Activated CD8-positive, alpha-beta T cell treated with anti-CD3 and anti-CD28 coated beads, Interleukin-2, amount 10 ng/mL, durations not matched to agents 7 days and 5 days (primary cell): ENCODE measurements around the gene COX18. TPM values are rescaled to one million over a fixed set of nuclear protein-coding genes. Genes with fewer than 3 reads are reported as not detected.

ENCODE experiments used
- ATAC-seq: fragments of 150-1000 bp; cut with Tn5 transposase; one replicate; pipeline ENCODE4 v1.10.0; 2021; ENCODE audit warnings: moderate library complexity
- CTCF ChIA-PET: fragments of 350-600 bp; sonication (Branson Sonifier 250); formaldehyde crosslinking; loops from one replicate; lab custom pipeline; 2021; ENCODE audit warnings: antibody characterized with exemption; lab: Charles Lee
- POLR2A ChIA-PET: fragments of 350-600 bp; sonication (Branson Sonifier 250); formaldehyde crosslinking; loops from one replicate; lab custom pipeline; 2021; ENCODE audit warnings: antibody characterized with exemption; lab: Charles Lee
- DNase-seq: peaks from one replicate; pipeline ENCODE4 v3.0.0-alpha.2; 2020
- H3K27ac Mint-ChIP-seq: one replicate; pipeline ENCODE4 v1.8.0; 2021; ENCODE audit warnings: mild to moderate bottlenecking, mixed read lengths
- H3K27me3 Mint-ChIP-seq: one replicate; pipeline ENCODE4 v1.8.0; 2021; ENCODE audit warnings: low read depth, mixed read lengths
- H3K36me3 Mint-ChIP-seq: one replicate; pipeline ENCODE4 v1.8.0; 2021; ENCODE audit warnings: low read depth, mixed read lengths
- H3K4me1 Mint-ChIP-seq: one replicate; pipeline ENCODE4 v1.8.0; 2021; ENCODE audit warnings: low read depth, mixed read lengths
- H3K4me3 Mint-ChIP-seq: one replicate; pipeline ENCODE4 v1.8.0; 2021; ENCODE audit warnings: mild to moderate bottlenecking, mixed read lengths
- H3K9me3 Mint-ChIP-seq: one replicate; pipeline ENCODE4 v1.8.0; 2022; ENCODE audit warnings: mixed read lengths; ENCODE audit not compliant: insufficient read depth
- total RNA-seq, 2 experiments: library from RNA; stranded (reverse); gene quantifications; one replicate each; pipeline ENCODE4 v1.2.3, GENCODE V29; 2021

The COX18 gene
- total RNA-seq, 2 experiments from 2014 or later = 14.7 to 15.5 TPM

GRCh38 chr4:73051625-73052024, 17.9 kb downstream of the COX18 start:
- DNase-seq = no peak
- no peak overlapping the region for H3K27ac Mint-ChIP-seq
- H3K9me3 Mint-ChIP-seq = no peaks in the 10 kb centered on the region
- CTCF ChIA-PET = no interaction called here
- no peak for ATAC-seq
- POLR2A ChIA-PET = interaction anchor here (0.6 kb wide), 1 partner anchor 894 kb away, joined by 4 read pairs; no protein-coding TSS in a partner anchor
- H3K36me3 Mint-ChIP-seq = peaks cover 24% of the 10 kb centered on the region
- no peaks in the 10 kb centered on the region for H3K27me3 Mint-ChIP-seq
- H3K4me3 Mint-ChIP-seq = no peak overlapping the region
- H3K4me1 Mint-ChIP-seq = no peaks in the 10 kb centered on the region

DNA sequence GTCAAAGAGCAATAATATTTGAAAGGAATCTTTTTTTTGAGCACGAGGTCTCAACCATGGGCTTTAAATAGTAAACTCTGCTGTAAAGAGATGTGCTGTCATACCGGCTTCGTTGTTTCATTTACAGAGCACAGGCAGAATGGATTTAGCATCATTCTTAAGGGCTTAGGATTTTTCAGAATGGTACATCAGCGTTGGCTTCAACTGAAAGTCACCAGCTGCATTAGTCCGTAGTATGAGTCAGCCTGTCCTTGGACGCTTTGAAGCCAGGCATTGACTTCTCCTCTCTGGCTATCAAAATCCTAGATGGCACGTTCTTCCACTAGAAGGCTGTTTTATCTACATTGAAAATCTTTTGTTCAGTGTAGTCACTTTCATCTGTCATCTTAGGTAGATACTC, 23.6 kb downstream of the COX18 start:
- Mint-ChIP-seq H3K9me3 (no peaks in the 10 kb centered on the region), H3K27me3 (no peaks in the 10 kb centered on the region), H3K4me1 (no peaks in the 10 kb centered on the region), H3K36me3 (no peaks in the 10 kb centered on the region), H3K4me3 (no peak overlapping the region), H3K27ac (no peak overlapping the region)
- CTCF ChIA-PET = interaction anchor here (0.8 to 0.9 kb wide), 2 partner anchors 16 to 21 kb away, joined by 4 read pairs; no protein-coding TSS in a partner anchor
- POLR2A ChIA-PET = no interaction called here
- no peak for DNase-seq
- no peak for ATAC-seq

DNA sequence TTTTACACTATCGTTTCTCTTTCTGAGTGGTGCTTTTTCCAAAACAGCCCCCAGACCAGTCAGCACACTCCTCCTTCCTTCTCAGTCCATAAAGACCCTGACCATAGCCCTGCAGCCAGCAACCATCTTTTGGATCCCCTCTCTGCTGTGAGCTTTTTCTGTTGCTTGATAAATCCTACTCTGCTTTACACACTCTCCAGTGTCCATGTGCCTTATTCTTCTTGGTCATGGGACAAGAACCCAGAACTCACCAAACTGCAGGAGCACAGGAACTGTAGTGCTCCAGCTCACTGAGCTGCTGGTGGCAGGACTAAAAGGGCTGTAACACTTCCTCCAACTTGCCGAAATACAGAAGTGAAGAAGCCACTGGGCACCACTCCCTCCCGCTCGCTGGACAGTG, 32.5 kb downstream of the COX18 start:
- ATAC-seq (no peak), DNase-seq (no peak)
- no peak overlapping the region for H3K27ac Mint-ChIP-seq
- H3K4me3 Mint-ChIP-seq = no peak overlapping the region
- ChIA-PET CTCF (interaction anchor here (1.1 to 1.4 kb wide), 2 partner anchors 218 to 220 kb away, joined by 3 to 4 read pairs; no protein-coding TSS in a partner anchor), POLR2A (no interaction called here)
- H3K27me3 Mint-ChIP-seq = no peaks in the 10 kb centered on the region
- H3K36me3 Mint-ChIP-seq = no peaks in the 10 kb centered on the region
- H3K9me3 Mint-ChIP-seq = no peaks in the 10 kb centered on the region
- H3K4me1 Mint-ChIP-seq = peaks cover 16% of the 10 kb centered on the region

GRCh38 chr4:73036123-73036522, 33.4 kb downstream of the COX18 start:
- ATAC-seq (no peak), DNase-seq (no peak)
- no peak overlapping the region for H3K4me3 Mint-ChIP-seq
- no peak overlapping the region for H3K27ac Mint-ChIP-seq
- POLR2A ChIA-PET = no interaction called here
- H3K9me3 Mint-ChIP-seq = no peaks in the 10 kb centered on the region
- peaks cover 16% of the 10 kb centered on the region for H3K4me1 Mint-ChIP-seq
- CTCF ChIA-PET = no interaction called here
- H3K27me3 Mint-ChIP-seq = no peaks in the 10 kb centered on the region
- H3K36me3 Mint-ChIP-seq = no peaks in the 10 kb centered on the region

DNA sequence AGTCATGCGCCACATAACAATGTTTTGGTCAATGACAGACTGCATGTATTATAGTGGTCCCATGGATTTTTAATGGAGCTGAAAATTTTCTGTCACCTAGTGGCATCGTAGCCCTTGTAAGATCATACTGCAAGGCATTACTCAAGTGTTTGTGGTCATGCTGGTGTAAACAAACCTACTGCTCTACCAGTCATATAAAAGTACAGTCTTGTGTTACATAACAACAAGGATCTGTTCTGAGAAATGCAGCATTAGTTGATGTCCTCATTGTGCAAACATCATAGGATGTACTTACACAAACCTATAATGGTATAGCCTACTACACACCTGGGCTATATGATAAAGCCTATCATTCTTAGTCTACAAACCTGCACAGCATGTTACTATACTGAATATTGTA, 34.6 kb downstream of the COX18 start:
- no peak for DNase-seq
- peaks cover 16% of the 10 kb centered on the region for H3K4me1 Mint-ChIP-seq
- H3K36me3 Mint-ChIP-seq = no peaks in the 10 kb centered on the region
- ChIA-PET POLR2A (no interaction called here), CTCF (no interaction called here)
- H3K27ac Mint-ChIP-seq = no peak overlapping the region
- ATAC-seq = no peak
- H3K4me3 Mint-ChIP-seq = no peak overlapping the region
- no peaks in the 10 kb centered on the region for H3K9me3 Mint-ChIP-seq
- no peaks in the 10 kb centered on the region for H3K27me3 Mint-ChIP-seq

GRCh38 chr4:73028621-73029020, 40.9 kb downstream of the COX18 start:
- H3K36me3 Mint-ChIP-seq = no peaks in the 10 kb centered on the region
- no peak for ATAC-seq
- H3K27me3 Mint-ChIP-seq = peaks cover 5% of the 10 kb centered on the region
- DNase-seq = no peak
- no peak overlapping the region for H3K27ac Mint-ChIP-seq
- CTCF ChIA-PET = no interaction called here
- POLR2A ChIA-PET = interaction anchor here (1.0 kb wide), 1 partner anchor 41 kb away, joined by 4 read pairs; the partner anchor contains the start of gene COX18
- H3K9me3 Mint-ChIP-seq = no peaks in the 10 kb centered on the region
- no peaks in the 10 kb centered on the region for H3K4me1 Mint-ChIP-seq
- no peak overlapping the region for H3K4me3 Mint-ChIP-seq

DNA sequence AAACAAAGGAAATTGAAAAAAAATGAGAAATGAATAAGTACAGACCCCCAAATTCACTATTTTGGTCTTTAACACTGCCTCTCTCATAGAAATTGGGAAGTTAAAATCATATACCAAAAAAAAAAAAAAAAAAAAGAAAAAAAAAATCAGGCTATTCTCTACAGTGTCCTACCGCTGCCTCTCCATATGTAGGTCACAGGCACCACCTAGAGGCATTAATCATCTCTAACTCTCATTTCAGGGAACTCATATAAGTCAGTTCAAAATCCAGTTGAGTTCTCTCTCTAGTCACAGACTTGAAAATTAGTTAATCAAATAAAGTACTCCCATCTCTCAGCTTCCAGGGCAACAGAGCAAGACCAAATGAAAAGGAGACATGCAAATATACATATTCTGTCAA, 47.9 kb downstream of the COX18 start:
- ChIA-PET CTCF (interaction anchor here (1.3 to 1.4 kb wide), 2 partner anchors 8 to 319 kb away, joined by 3 to 5 read pairs; no protein-coding TSS in a partner anchor), POLR2A (no interaction called here)
- no peak overlapping the region for H3K27ac Mint-ChIP-seq
- DNase-seq (no peak), ATAC-seq (no peak)
- H3K27me3 Mint-ChIP-seq = peaks cover 11% of the 10 kb centered on the region
- no peaks in the 10 kb centered on the region for H3K4me1 Mint-ChIP-seq
- no peaks in the 10 kb centered on the region for H3K36me3 Mint-ChIP-seq
- H3K4me3 Mint-ChIP-seq = no peak overlapping the region
- H3K9me3 Mint-ChIP-seq = no peaks in the 10 kb centered on the region

- no peaks in the 10 kb centered on the region for H3K9me3 Mint-ChIP-seq
- ChIA-PET CTCF (interaction anchor here (0.6 to 1.3 kb wide), 2 partner anchors 237 to 317 kb away, joined by 3 read pairs; no protein-coding TSS in a partner anchor), POLR2A (no interaction called here)
- no peaks in the 10 kb centered on the region for H3K4me1 Mint-ChIP-seq
- no peak overlapping the region for H3K27ac Mint-ChIP-seq
- ATAC-seq = no peak
- no peaks in the 10 kb centered on the region for H3K36me3 Mint-ChIP-seq
- DNase-seq = peak; percentile 21
- no peak overlapping the region for H3K4me3 Mint-ChIP-seq
- peaks cover 10% of the 10 kb centered on the region for H3K27me3 Mint-ChIP-seq
These were observed 50.0 kb downstream of the COX18 start for GRCh38 chr4:73019462-73020047.

DNA sequence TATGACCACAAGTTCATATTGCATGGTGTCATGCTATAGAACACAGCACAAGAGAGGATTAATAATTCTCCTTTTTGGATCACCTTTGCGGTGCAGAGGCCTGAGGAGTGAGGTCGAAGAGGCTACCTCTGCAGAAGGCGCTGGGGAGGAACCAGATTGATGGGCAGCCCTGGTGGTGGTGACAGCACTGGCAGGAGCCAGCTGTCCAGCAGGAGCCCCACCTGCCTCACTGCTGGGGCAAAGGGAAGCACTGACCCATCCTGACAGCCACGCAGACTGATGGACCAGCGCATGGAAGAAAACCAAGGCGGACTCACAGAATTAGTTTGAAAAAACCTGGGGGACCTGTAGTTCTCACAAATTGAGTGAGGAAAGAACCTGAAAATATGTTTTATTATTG, 50.9 kb downstream of the COX18 start:
- no peaks in the 10 kb centered on the region for H3K4me1 Mint-ChIP-seq
- no peaks in the 10 kb centered on the region for H3K36me3 Mint-ChIP-seq
- no peak for DNase-seq
- no peak overlapping the region for H3K4me3 Mint-ChIP-seq
- no peak for ATAC-seq
- H3K27ac Mint-ChIP-seq = no peak overlapping the region
- peaks cover 9% of the 10 kb centered on the region for H3K27me3 Mint-ChIP-seq
- POLR2A ChIA-PET = no interaction called here
- no peaks in the 10 kb centered on the region for H3K9me3 Mint-ChIP-seq
- CTCF ChIA-PET = no interaction called here

DNA sequence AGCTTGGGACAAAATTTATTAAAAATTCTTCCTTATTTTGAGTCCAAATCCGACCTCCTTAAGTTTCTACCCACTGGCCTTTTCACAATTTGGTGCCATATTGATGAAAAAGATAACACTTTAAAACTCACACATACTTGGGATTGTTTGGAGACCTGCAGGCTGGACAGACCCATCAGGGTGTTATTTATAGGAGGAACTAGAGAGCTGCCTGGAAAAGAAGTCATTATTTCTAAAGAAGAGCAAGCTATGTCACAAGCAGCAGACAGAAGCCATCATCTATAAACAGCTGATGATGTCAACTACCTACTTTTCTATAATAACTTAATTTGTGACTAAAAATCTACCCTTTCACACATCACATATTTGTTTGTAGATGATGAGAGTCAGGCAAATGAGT, 56.2 kb downstream of the COX18 start:
- POLR2A ChIA-PET = no interaction called here
- CTCF ChIA-PET = no interaction called here
- peaks cover 8% of the 10 kb centered on the region for H3K9me3 Mint-ChIP-seq
- ATAC-seq (no peak), DNase-seq (no peak)
- H3K4me1 Mint-ChIP-seq = no peaks in the 10 kb centered on the region
- no peak overlapping the region for H3K27ac Mint-ChIP-seq
- H3K36me3 Mint-ChIP-seq = no peaks in the 10 kb centered on the region
- H3K27me3 Mint-ChIP-seq = peaks cover 11% of the 10 kb centered on the region
- H3K4me3 Mint-ChIP-seq = no peak overlapping the region

DNA sequence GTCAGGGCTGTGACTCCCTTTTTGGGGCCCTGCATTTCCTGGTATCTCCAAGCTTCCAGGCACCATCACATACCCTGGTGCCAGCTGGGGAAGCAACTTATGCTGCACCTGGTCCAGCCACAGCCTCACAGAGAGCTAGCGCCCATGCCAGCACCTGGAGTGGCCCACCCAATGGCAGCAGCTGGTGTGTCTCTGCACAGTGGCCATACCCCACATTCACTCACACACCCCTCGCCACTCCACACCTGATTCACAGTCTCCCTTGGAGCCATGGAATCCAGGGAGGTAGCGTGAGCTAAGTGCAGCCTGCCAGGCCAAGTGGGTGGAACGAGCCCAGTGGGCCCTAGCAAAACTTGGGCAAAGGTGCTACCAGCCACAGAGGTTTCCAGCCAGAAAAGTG, 56.8 kb downstream of the COX18 start:
- CTCF ChIA-PET = no interaction called here
- no peak for DNase-seq
- H3K9me3 Mint-ChIP-seq = peaks cover 8% of the 10 kb centered on the region
- H3K27me3 Mint-ChIP-seq = peaks cover 10% of the 10 kb centered on the region
- no peaks in the 10 kb centered on the region for H3K36me3 Mint-ChIP-seq
- no peaks in the 10 kb centered on the region for H3K4me1 Mint-ChIP-seq
- POLR2A ChIA-PET = no interaction called here
- no peak for ATAC-seq
- no peak overlapping the region for H3K4me3 Mint-ChIP-seq
- no peak overlapping the region for H3K27ac Mint-ChIP-seq

DNA sequence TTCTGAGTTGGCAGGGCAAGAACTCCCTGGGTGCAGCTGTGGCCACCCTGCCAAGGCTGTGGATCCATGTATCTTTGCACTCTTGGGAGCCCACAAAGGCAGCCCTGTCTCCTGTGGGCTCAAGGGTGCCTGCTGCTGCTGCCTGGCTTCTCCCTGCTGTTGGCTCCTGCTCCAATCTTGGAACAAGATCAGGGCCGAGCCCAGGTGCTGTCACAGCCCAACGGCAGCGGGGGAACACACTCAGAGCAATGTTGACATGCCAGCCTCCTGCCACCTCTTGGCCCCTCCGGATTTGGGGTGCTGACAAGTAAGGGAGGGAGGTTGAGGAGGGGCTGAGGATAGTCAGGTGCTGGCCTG, 57.9 kb downstream of the COX18 start:
- ChIA-PET CTCF (no interaction called here), POLR2A (no interaction called here)
- ATAC-seq = no peak
- Mint-ChIP-seq H3K4me3 (no peak overlapping the region), H3K9me3 (peaks cover 8% of the 10 kb centered on the region), H3K27ac (no peak overlapping the region), H3K4me1 (no peaks in the 10 kb centered on the region), H3K27me3 (peaks cover 5% of the 10 kb centered on the region), H3K36me3 (no peaks in the 10 kb centered on the region)
- no peak for DNase-seq
